Measurements from ENCODE around the gene LRBA. TPM values are rescaled to one million over a fixed set of nuclear protein-coding genes. Genes with fewer than 3 reads are reported as not detected.

LRBA gene
- total RNA-seq, 1 experiment from 2014 or later: 55.3 TPM

DNA sequence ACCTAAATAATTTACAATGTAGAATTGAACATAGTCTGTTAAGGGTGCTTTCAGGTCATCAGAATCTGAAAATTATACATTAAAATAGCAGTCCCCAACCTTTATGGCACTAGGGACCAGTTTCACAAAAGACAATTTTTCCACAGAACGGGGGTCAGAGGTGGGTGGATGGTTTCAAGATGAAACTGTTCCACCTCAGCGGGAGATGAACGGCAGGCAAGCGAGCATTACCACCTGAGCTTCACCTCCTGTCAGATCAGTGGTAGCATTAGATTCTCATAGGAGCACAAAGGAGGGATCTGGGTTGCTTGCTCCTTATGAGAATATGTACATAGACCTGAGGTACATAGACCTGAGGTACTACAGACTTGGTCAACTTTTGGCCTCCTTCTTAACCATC lies 29.0 kb downstream of the LRBA start:
- Histone ChIP-seq H3K23me2 (ENCODE audit: insufficient read length, low read depth, low read length, poor library complexity, severe bottlenecking) (no peaks in the 10 kb centered on the region), H3K9ac (ENCODE audit: extremely low read depth, insufficient read length, low read length) (no peak overlapping the region), H4K5ac (ENCODE audit: insufficient read length, low read depth, low read length) (no peak overlapping the region), H3K4me1 (ENCODE audit: insufficient read depth, low read length) (no peaks in the 10 kb centered on the region; the same call in 1 of the 2 replicates), H2AFZ (ENCODE audit: low read length) (no peak overlapping the region), H3K18ac (ENCODE audit: insufficient read length, low read depth, low read length) (no peak overlapping the region), H4K8ac (replicated peaks; ENCODE audit: insufficient read length, low read depth, low read length) (no peak overlapping the region), H3K79me2 (ENCODE audit: insufficient read depth, low read length) (peaks cover 5% of the 10 kb centered on the region; the same call in 1 of the 2 replicates), H3K79me1 (ENCODE audit: insufficient read depth, low read depth, low read length, poor library complexity, severe bottlenecking) (no peaks in the 10 kb centered on the region), H2BK20ac (ENCODE audit: low read depth, low read length, poor library complexity, severe bottlenecking) (no peak overlapping the region), H3K27me3 (ENCODE audit: insufficient read depth, low read length) (no peaks in the 10 kb centered on the region), H2BK15ac (ENCODE audit: low read depth, low read length) (no peak overlapping the region), H3K14ac (ENCODE audit: insufficient read depth, low read length) (no peak overlapping the region), H3K9me3 (ENCODE audit: control insufficient read depth, low read depth, low read length) (no peaks in the 10 kb centered on the region), H2BK5ac (ENCODE audit: insufficient read length, low read length) (no peak overlapping the region), H4K20me1 (ENCODE audit: control insufficient read depth, insufficient read depth, insufficient read length) (no peaks in the 10 kb centered on the region), H2BK120ac (ENCODE audit: low read depth, low read length, poor library complexity, severe bottlenecking) (no peak overlapping the region), H3T11ph (ENCODE audit: low read length) (no peak overlapping the region), H2BK12ac (ENCODE audit: insufficient read length, low read depth, low read length) (no peak overlapping the region), H4K91ac (ENCODE audit: insufficient read length, low read depth, low read length) (no peak overlapping the region), H3K23ac (ENCODE audit: insufficient read length, low read depth, low read length) (no peak overlapping the region), H3K4me2 (ENCODE audit: insufficient read depth, insufficient read length, low read length) (no peak overlapping the region), H3K4ac (ENCODE audit: low read depth, low read length) (no peak overlapping the region), H3K27ac (ENCODE audit: insufficient read length, low read depth, low read length) (no peak overlapping the region), H2AK5ac (ENCODE audit: insufficient read length, low read length) (no peak overlapping the region), H3K56ac (ENCODE audit: insufficient read length, low read depth, low read length) (no peak overlapping the region)
- Mint-ChIP-seq H3K36me3 (ENCODE audit: insufficient read depth in 1 of 3, low read depth in 3 of 3) (peaks cover 0 to 9% (median 4%) of the 10 kb centered on the region in 3 experiments; a peak in 2 of 7 replicates), H3K27ac (no peak overlapping the region), H3K9me3 (no peaks in the 10 kb centered on the region; a peak in 1 of 5 replicates), H3K4me3 (no peak overlapping the region), H3K4me1 (peaks cover 8 to 10% of the 10 kb centered on the region in 2 experiments; a peak in 3 of 4 replicates), H3K27me3 (ENCODE audit: low read depth) (no peaks in the 10 kb centered on the region)
- TF ChIP-seq, protein P1, sequence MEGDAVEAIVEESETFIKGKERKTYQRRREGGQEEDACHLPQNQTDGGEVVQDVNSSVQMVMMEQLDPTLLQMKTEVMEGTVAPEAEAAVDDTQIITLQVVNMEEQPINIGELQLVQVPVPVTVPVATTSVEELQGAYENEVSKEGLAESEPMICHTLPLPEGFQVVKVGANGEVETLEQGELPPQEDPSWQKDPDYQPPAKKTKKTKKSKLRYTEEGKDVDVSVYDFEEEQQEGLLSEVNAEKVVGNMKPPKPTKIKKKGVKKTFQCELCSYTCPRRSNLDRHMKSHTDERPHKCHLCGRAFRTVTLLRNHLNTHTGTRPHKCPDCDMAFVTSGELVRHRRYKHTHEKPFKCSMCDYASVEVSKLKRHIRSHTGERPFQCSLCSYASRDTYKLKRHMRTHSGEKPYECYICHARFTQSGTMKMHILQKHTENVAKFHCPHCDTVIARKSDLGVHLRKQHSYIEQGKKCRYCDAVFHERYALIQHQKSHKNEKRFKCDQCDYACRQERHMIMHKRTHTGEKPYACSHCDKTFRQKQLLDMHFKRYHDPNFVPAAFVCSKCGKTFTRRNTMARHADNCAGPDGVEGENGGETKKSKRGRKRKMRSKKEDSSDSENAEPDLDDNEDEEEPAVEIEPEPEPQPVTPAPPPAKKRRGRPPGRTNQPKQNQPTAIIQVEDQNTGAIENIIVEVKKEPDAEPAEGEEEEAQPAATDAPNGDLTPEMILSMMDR (conservative IDR thresholded peaks at IDR 0.05): no peak
- WGBS (ENCODE audit: extremely low coverage, insufficient read length, low lambda C conversion rate): no CpG with 5 or more reads among the region's 4 CpGs
- no peak for DNase-seq
